ENCODE measurements around the gene RAB11FIP4. TPM values are rescaled to one million over a fixed set of nuclear protein-coding genes. Genes with fewer than 3 reads are reported as not detected.

Gene RAB11FIP4
- total and polyA plus RNA-seq, 9 of the 15 experiments (the other 6 are each of a cell fraction or from before 2014, with no cell fraction given), result 0.62 to 16.6 (median 8.9) TPM

- in situ Hi-C loops (cut with MboI) (no loop called here), intact Hi-C loops (cut with micrococcal nuclease) (no loop called here)
- no peak overlapping the region for H3K27ac ChIP-seq (ENCODE audit: extremely low read depth, low read depth, low read length)
- CTCF ChIA-PET (ENCODE audit: low intra/inter-chr PET ratio), result interaction anchor here (2.8 kb wide), 1 partner anchor 135 kb away, joined by 22 read pairs; no protein-coding TSS in a partner anchor
- H4K20me1 ChIP-seq (replicated peaks; ENCODE audit: control insufficient read depth, insufficient read depth, low read length), result peaks cover 2% of the 10 kb centered on the region
- POLR2A ChIA-PET, result no interaction called here
- H2AFZ ChIP-seq (ENCODE audit: low read depth, low read length), result no peak overlapping the region
- ATAC-seq, result no peak
- no peaks in the 10 kb centered on the region for H3K36me3 ChIP-seq (ENCODE audit: control insufficient read depth, insufficient read depth, low read length)
- no TSS peak for BruUV-seq (replicated peaks)
- no peak overlapping the region for H3K9ac ChIP-seq (ENCODE audit: insufficient read depth in 1 of 2, low read depth in 2 of 2, low read length in 2 of 2)
- no peaks in the 10 kb centered on the region for H3K9me3 ChIP-seq (replicated peaks; ENCODE audit: control insufficient read depth, insufficient read depth, low read depth, low read length)
- no peak for FAIRE-seq
- peaks cover 25 to 45% of the 10 kb centered on the region in 2 experiments for H3K27me3 ChIP-seq (ENCODE audit: control insufficient read depth in 2 of 2, insufficient read depth in 2 of 2, low read length in 2 of 2)
- H3K4me2 ChIP-seq (ENCODE audit: insufficient read depth, low read length), result no peak overlapping the region
- H3K79me2 ChIP-seq (ENCODE audit: control insufficient read depth, insufficient read depth, low read length), result no peaks in the 10 kb centered on the region
- no peak for DNase-seq (ENCODE audit: extremely low read depth in 1 of 4, low spot score in 3 of 4)
- WGBS (ENCODE audit: insufficient coverage, low coverage, missing lambda C conversion rate), result 50% methylated on average over 14 of the region's 56 CpGs
- no peaks in the 10 kb centered on the region for H3K9me1 ChIP-seq (ENCODE audit: control insufficient read depth, insufficient read depth, low read length)
- H3K4me3 ChIP-seq, result no peak overlapping the region
- peaks cover 0 to 21% of the 10 kb centered on the region in 2 experiments; a peak in 3 of 5 replicates for H3K4me1 ChIP-seq (replicated peaks in 1 of 2; ENCODE audit: control insufficient read depth in 2 of 2, insufficient read depth in 2 of 2, low read length in 2 of 2)
- TF ChIP-seq ATF1 (CRISPR knock-in tag; IDR thresholded peaks at IDR 0.05) (no peak), ATF1 (tag; IDR thresholded peaks at IDR 0.05) (no peak)
Observed at GRCh38 chr17:31390748-31391495, 553 bp upstream of the RAB11FIP4 start.

- no TSS peak for BruUV-seq (replicated peaks)
- Histone ChIP-seq H3K36me3 (ENCODE audit: control insufficient read depth, insufficient read depth, low read length) (no peaks in the 10 kb centered on the region), H3K27ac (ENCODE audit: extremely low read depth, low read depth, low read length) (no peak overlapping the region), H3K4me1 (replicated peaks in 1 of 2; ENCODE audit: control insufficient read depth in 2 of 2, insufficient read depth in 2 of 2, low read length in 2 of 2) (peaks cover 0 to 21% of the 10 kb centered on the region in 2 experiments; a peak in 3 of 5 replicates), H3K9me1 (ENCODE audit: control insufficient read depth, insufficient read depth, low read length) (no peaks in the 10 kb centered on the region), H3K4me3 (no peak overlapping the region), H3K9me3 (replicated peaks; ENCODE audit: control insufficient read depth, insufficient read depth, low read depth, low read length) (no peaks in the 10 kb centered on the region), H3K27me3 (ENCODE audit: control insufficient read depth in 2 of 2, insufficient read depth in 2 of 2, low read length in 2 of 2) (peaks cover 25 to 45% of the 10 kb centered on the region in 2 experiments), H3K4me2 (ENCODE audit: insufficient read depth, low read length) (no peak overlapping the region), H3K9ac (ENCODE audit: insufficient read depth in 1 of 2, low read depth in 2 of 2, low read length in 2 of 2) (no peak overlapping the region), H3K79me2 (ENCODE audit: control insufficient read depth, insufficient read depth, low read length) (no peaks in the 10 kb centered on the region), H2AFZ (ENCODE audit: low read depth, low read length) (no peak overlapping the region), H4K20me1 (replicated peaks; ENCODE audit: control insufficient read depth, insufficient read depth, low read length) (peaks cover 2% of the 10 kb centered on the region)
- DNase-seq (ENCODE audit: extremely low read depth in 1 of 4, low spot score in 3 of 4) (no peak), ATAC-seq (no peak), FAIRE-seq (no peak)
- TF ChIP-seq ZNF436 (CRISPR knock-in tag; IDR thresholded peaks at IDR 0.05) (no peak), NCOA6 (IDR thresholded peaks at IDR 0.05) (no peak), IRF9 (tag; IDR thresholded peaks at IDR 0.05) (no peak)
- 40% methylated on average over 22 of the region's 52 CpGs for WGBS (ENCODE audit: insufficient coverage, low coverage, missing lambda C conversion rate)
- CTCF ChIA-PET (ENCODE audit: low intra/inter-chr PET ratio), result no interaction called here
- intact Hi-C loops (cut with micrococcal nuclease) (no loop called here), in situ Hi-C loops (cut with MboI) (no loop called here)
- POLR2A ChIA-PET, result no interaction called here
Observed at GRCh38 chr17:31392002-31392855, 754 bp downstream of the RAB11FIP4 start.

Data from K562 (cell line).